ENCODE measurements around the gene DEPDC5. TPM values are rescaled to one million over a fixed set of nuclear protein-coding genes. Genes with fewer than 3 reads are reported as not detected.
"Not testable (repeated sequence)": the region's sequence is repeated elsewhere in the genome, so short reads cannot be mapped to it uniquely, and the experiment has no call there.

The DEPDC5 gene
- total RNA-seq, 1 donor: 15.2 TPM

DNA sequence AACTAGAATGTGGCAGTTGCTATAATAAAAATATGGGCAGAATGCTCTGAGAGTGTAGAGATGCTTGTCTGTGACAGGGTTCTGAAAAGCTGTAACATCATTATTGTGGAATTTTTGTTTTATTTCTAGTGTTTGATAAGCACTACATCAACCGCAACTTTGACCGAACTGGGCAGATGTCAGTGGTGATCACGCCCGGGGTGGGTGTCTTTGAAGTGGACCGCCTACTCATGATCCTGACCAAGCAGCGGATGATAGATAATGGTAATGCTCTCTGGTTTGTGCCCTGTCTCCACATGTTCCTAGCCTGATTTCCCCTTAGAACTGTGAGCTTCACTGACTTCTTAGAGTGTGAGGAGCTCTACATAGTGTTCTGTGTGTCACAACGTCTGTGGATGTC, 48.8 kb downstream of the DEPDC5 start:
- H3K27me3 ChIP-seq (ENCODE audit: insufficient read depth, low read length): no peaks in the 10 kb centered on the region
- no peak overlapping the region for H2AFZ ChIP-seq (ENCODE audit: low read length)
- H4K20me1 ChIP-seq (ENCODE audit: insufficient read depth, low read length): no peaks in the 10 kb centered on the region
- H3K4me3 ChIP-seq (ENCODE audit: insufficient read depth, low read length): no peak overlapping the region
- H3K27ac ChIP-seq (ENCODE audit: low read depth, low read length): no peak overlapping the region
- no peaks in the 10 kb centered on the region for H3K4me1 ChIP-seq (ENCODE audit: insufficient read depth, low read length)
- no peak for DNase-seq (ENCODE audit: insufficient read length, low spot score, missing footprints)
- no peaks in the 10 kb centered on the region for H3K9me3 ChIP-seq (ENCODE audit: low read depth, low read length)
- TF ChIP-seq, protein P1, sequence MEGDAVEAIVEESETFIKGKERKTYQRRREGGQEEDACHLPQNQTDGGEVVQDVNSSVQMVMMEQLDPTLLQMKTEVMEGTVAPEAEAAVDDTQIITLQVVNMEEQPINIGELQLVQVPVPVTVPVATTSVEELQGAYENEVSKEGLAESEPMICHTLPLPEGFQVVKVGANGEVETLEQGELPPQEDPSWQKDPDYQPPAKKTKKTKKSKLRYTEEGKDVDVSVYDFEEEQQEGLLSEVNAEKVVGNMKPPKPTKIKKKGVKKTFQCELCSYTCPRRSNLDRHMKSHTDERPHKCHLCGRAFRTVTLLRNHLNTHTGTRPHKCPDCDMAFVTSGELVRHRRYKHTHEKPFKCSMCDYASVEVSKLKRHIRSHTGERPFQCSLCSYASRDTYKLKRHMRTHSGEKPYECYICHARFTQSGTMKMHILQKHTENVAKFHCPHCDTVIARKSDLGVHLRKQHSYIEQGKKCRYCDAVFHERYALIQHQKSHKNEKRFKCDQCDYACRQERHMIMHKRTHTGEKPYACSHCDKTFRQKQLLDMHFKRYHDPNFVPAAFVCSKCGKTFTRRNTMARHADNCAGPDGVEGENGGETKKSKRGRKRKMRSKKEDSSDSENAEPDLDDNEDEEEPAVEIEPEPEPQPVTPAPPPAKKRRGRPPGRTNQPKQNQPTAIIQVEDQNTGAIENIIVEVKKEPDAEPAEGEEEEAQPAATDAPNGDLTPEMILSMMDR (IDR thresholded peaks at IDR 0.05; ENCODE audit: extremely low read depth, low read depth, low read length): no peak
- no peak overlapping the region for H3K4me2 ChIP-seq (ENCODE audit: insufficient read depth, low read length)
- H3K79me2 ChIP-seq (ENCODE audit: insufficient read depth, low read length): no peaks in the 10 kb centered on the region
- peaks cover 34% of the 10 kb centered on the region for H3K36me3 ChIP-seq (ENCODE audit: insufficient read depth, low read length)

DNA sequence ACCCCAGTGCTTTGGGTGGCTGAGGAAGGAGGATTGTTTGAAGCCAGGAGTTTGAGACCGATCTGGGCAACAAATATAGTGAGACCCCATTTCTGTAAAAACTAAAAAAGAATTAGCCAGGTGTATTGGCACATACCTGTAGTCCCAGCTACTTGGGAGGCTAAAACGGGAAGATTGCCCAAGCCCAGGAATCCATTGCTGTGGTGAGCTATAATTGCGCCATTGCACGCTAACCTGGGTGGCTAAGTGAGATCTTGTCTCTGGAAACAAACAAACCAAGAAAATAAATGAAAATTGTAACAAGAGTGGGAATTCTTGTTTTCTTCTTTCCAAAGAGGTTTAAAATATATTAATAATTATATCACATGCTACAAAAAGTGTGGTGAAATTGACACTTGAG, 52.9 kb downstream of the DEPDC5 start:
- no peaks in the 10 kb centered on the region for H4K20me1 ChIP-seq (ENCODE audit: insufficient read depth, low read length)
- H2AFZ ChIP-seq (ENCODE audit: low read length): no peak overlapping the region
- H3K4me1 ChIP-seq (ENCODE audit: insufficient read depth, low read length): no peaks in the 10 kb centered on the region
- H3K9me3 ChIP-seq (ENCODE audit: low read depth, low read length): no peaks in the 10 kb centered on the region
- TF ChIP-seq, protein P1 (IDR thresholded peaks at IDR 0.05; ENCODE audit: extremely low read depth, low read depth, low read length): no peak
- H3K27me3 ChIP-seq (ENCODE audit: insufficient read depth, low read length): no peaks in the 10 kb centered on the region
- no peak overlapping the region for H3K4me2 ChIP-seq (ENCODE audit: insufficient read depth, low read length)
- H3K36me3 ChIP-seq (ENCODE audit: insufficient read depth, low read length): peaks cover 16% of the 10 kb centered on the region
- DNase-seq (ENCODE audit: insufficient read length, low spot score, missing footprints): no peak
- H3K4me3 ChIP-seq (ENCODE audit: insufficient read depth, low read length): no peak overlapping the region
- H3K27ac ChIP-seq (ENCODE audit: low read depth, low read length): no peak overlapping the region
- H3K79me2 ChIP-seq (ENCODE audit: insufficient read depth, low read length): no peaks in the 10 kb centered on the region

DNA sequence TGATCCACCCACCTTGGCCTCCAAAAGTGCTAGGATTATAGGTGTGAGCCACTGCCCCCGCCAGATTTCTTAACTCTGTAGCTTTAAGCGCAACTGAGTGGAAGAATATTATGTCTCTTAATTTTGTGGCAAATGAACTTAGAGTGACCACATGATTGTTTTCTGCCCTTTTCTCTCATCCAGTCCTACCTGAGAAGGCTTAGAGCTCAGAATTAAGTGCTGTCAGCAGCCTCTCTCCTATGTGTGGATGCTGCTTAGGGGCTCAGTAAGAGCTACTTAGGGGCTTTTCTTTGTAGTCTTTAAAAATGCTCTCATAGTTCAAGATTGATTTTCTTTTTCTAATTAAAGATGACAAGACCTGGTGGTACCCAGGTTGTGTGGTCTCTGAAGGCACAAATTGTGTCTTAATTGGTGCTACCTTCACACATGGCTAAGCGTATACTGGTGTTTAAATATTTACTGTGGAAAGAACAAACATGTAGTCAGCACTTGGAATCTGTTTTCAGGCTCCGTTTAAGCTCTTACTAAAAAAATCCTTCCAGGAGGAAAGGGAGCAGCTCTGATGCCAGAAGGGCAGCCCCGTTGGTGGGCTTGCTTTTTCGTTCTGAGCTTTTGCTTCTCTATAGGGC, 59.3 kb downstream of the DEPDC5 start:
- Histone ChIP-seq H3K4me3 (ENCODE audit: insufficient read depth, low read length) (no peak overlapping the region), H3K27ac (ENCODE audit: low read depth, low read length) (no peak overlapping the region), H4K20me1 (ENCODE audit: insufficient read depth, low read length) (no peaks in the 10 kb centered on the region), H3K79me2 (ENCODE audit: insufficient read depth, low read length) (no peaks in the 10 kb centered on the region), H2AFZ (ENCODE audit: low read length) (no peak overlapping the region), H3K36me3 (ENCODE audit: insufficient read depth, low read length) (peaks cover 26% of the 10 kb centered on the region), H3K4me2 (ENCODE audit: insufficient read depth, low read length) (no peak overlapping the region), H3K4me1 (ENCODE audit: insufficient read depth, low read length) (peaks cover 4% of the 10 kb centered on the region), H3K27me3 (ENCODE audit: insufficient read depth, low read length) (no peaks in the 10 kb centered on the region), H3K9me3 (ENCODE audit: low read depth, low read length) (no peaks in the 10 kb centered on the region)
- DNase-seq (ENCODE audit: insufficient read length, low spot score, missing footprints): no peak
- TF ChIP-seq, protein P1 (IDR thresholded peaks at IDR 0.05; ENCODE audit: extremely low read depth, low read depth, low read length): no peak

DNA sequence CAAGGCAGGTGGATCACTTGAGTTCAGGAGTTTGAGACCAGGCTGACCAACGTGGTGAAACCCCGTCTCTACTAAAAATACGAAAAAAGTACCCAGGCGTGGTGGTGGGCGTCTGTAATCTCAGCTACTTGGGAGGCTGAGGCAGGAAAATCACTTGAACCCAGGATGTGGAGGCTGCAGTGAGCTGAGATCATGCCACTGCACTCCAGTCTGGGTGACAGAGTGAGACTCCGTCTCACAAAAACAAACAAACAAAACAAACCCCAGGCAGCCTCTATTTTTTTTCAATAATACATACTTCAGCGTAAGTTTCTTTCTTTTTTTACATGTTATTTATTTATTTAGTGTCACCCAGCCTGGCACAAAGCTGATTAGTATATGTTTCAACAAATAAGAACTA, 60.1 kb downstream of the DEPDC5 start:
- H3K4me2 ChIP-seq (ENCODE audit: insufficient read depth, low read length); H3K4me3 ChIP-seq (ENCODE audit: insufficient read depth, low read length); H3K79me2 ChIP-seq (ENCODE audit: insufficient read depth, low read length); H3K9me3 ChIP-seq (ENCODE audit: low read depth, low read length); H3K27ac ChIP-seq (ENCODE audit: low read depth, low read length); H2AFZ ChIP-seq (ENCODE audit: low read length); H3K27me3 ChIP-seq (ENCODE audit: insufficient read depth, low read length); H4K20me1 ChIP-seq (ENCODE audit: insufficient read depth, low read length); DNase-seq (ENCODE audit: insufficient read length, low spot score, missing footprints): not testable (repeated sequence)
- H3K36me3 ChIP-seq (ENCODE audit: insufficient read depth, low read length): peaks cover 27% of the 10 kb centered on the region
- peaks cover 10% of the 10 kb centered on the region for H3K4me1 ChIP-seq (ENCODE audit: insufficient read depth, low read length)

Data from osteoblast (primary cell).